Right atrium auricular region (tissue), 2 donors: Measurements from ENCODE around the gene TFPT. TPM values are rescaled to one million over a fixed set of nuclear protein-coding genes. Genes with fewer than 3 reads are reported as not detected.

ENCODE experiments used
- DNase-seq: peaks from one replicate; pipeline ENCODE4 v3.0.0-alpha.2; 2019; ENCODE audit warnings: low spot score
- H3K27ac ChIP-seq, 2 donors: fragments of 200-600 bp; sonication (generic); 1 replicate in 1 of 2; 2 replicates in 1 of 2; pipeline ENCODE4 v1.5.1; 2016 to 2019
- H3K27me3 ChIP-seq, 2 donors: fragments of 200-600 bp; sonication (generic); one replicate each; pipeline versions ENCODE4 v1.5.1 to v1.6.0; 2017 to 2019
- H3K36me3 ChIP-seq: fragments of 200-600 bp; sonication (generic); one replicate; pipeline ENCODE4 v1.5.1; 2016
- H3K4me1 ChIP-seq, 2 donors: fragments of 200-600 bp; sonication (generic); one replicate each; pipeline versions ENCODE4 v1.5.1 to v1.6.0; 2017 to 2019
- H3K4me3 ChIP-seq, 2 donors: fragments of 200-600 bp; sonication (generic); 1 replicate in 1 of 2; 2 replicates in 1 of 2; pipeline ENCODE4 v1.5.1; 2017 to 2019; ENCODE audit warnings: mild to moderate bottlenecking in 1 of 2, moderate library complexity in 1 of 2
- H3K9me3 ChIP-seq, 2 donors: fragments of 200-600 bp; sonication (generic); one replicate each; pipeline ENCODE4 v1.5.1; 2019
- CTCF ChIP-seq, 2 donors: fragments of 200-600 bp; sonication (generic); IDR thresholded peaks; one replicate each; pipeline ENCODE4 v1.5.1; 2019; ENCODE audit warnings: antibody characterized with exemption in 2 of 2
- total RNA-seq, 2 donors: library from RNA; depleted of rRNA; stranded (reverse); fragments of >200 nt; gene quantifications; one replicate each; pipeline ENCODE4 v1.1.0, GENCODE V29; 2016

TFPT gene
- total RNA-seq, 2 donors from 2014 or later, result 10.2 to 19.6 TPM

GRCh38 chr19:54107876-54108490 is 7.5 kb downstream of the TFPT start:
- Histone ChIP-seq H3K4me1 (peaks cover 0 to 8% of the 10 kb centered on the region in 2 donors), H3K9me3 (no peaks in the 10 kb centered on the region), H3K36me3 (peaks cover 55% of the 10 kb centered on the region), H3K27ac (no peak overlapping the region), H3K27me3 (no peaks in the 10 kb centered on the region), H3K4me3 (no peak overlapping the region)
- no peak for DNase-seq
- no peak for TF ChIP-seq CTCF (IDR thresholded peaks at IDR 0.05)

GRCh38 chr19:54106716-54107115 is 8.7 kb downstream of the TFPT start:
- DNase-seq, result no peak
- H3K27me3 ChIP-seq, result no peaks in the 10 kb centered on the region
- H3K36me3 ChIP-seq, result peaks cover 55% of the 10 kb centered on the region
- peaks cover 0 to 13% of the 10 kb centered on the region in 2 donors for H3K4me1 ChIP-seq
- no peaks in the 10 kb centered on the region for H3K9me3 ChIP-seq
- no peak for TF ChIP-seq CTCF (IDR thresholded peaks at IDR 0.05)
- H3K27ac ChIP-seq, result no peak overlapping the region
- no peak overlapping the region for H3K4me3 ChIP-seq

GRCh38 chr19:54105796-54106195 is 9.7 kb downstream of the TFPT start:
- peaks cover 51% of the 10 kb centered on the region for H3K36me3 ChIP-seq
- no peak for TF ChIP-seq CTCF (IDR thresholded peaks at IDR 0.05)
- DNase-seq, result no peak
- peaks cover 0 to 13% of the 10 kb centered on the region in 2 donors for H3K4me1 ChIP-seq
- no peaks in the 10 kb centered on the region for H3K9me3 ChIP-seq
- H3K27ac ChIP-seq, result no peak overlapping the region
- no peaks in the 10 kb centered on the region for H3K27me3 ChIP-seq
- no peak overlapping the region for H3K4me3 ChIP-seq

- no peak overlapping the region for H3K27ac ChIP-seq
- peaks cover 48% of the 10 kb centered on the region for H3K36me3 ChIP-seq
- H3K4me1 ChIP-seq, result peaks cover 0 to 13% of the 10 kb centered on the region in 2 donors
- no peak overlapping the region for H3K4me3 ChIP-seq
- H3K9me3 ChIP-seq, result no peaks in the 10 kb centered on the region
- DNase-seq, result no peak
- TF ChIP-seq CTCF (IDR thresholded peaks at IDR 0.05), result no peak
- no peaks in the 10 kb centered on the region for H3K27me3 ChIP-seq
These were observed 10.3 kb downstream of the TFPT start for GRCh38 chr19:54104998-54105715.

GRCh38 chr19:54102421-54103169 is 12.9 kb downstream of the TFPT start, which contains the start of gene NDUFA3:
Gene NDUFA3, plus strand, starts transcription at chr19:54102855. Its CDS starts 24 bp downstream, at chr19:54102879.
- H3K27ac ChIP-seq, result peak within 1 kb of the TSS; percentile 82 to 84
- DNase-seq, result peak; percentile 97
- H3K36me3 ChIP-seq, result peaks cover 22% of the 10 kb centered on the region
- TF ChIP-seq CTCF (IDR thresholded peaks at IDR 0.05), result no peak
- H3K4me1 ChIP-seq, result peaks cover 0 to 13% of the 10 kb centered on the region in 2 donors
- no peaks in the 10 kb centered on the region for H3K9me3 ChIP-seq
- peak within 1 kb of the TSS; percentile 89 to 96 for H3K4me3 ChIP-seq
- H3K27me3 ChIP-seq, result no peaks in the 10 kb centered on the region
